ES-I3 (cell line): ENCODE data around the gene DGKD.

Source experiments
- H3K36me3 ChIP-seq: 2 replicates; pipeline ENCODE4 v1.6.1; 2013; ENCODE audit warnings: mild to moderate bottlenecking, low read length, control low read depth, moderate library complexity; ENCODE audit not compliant: insufficient read depth
- H3K4me1 ChIP-seq: 2 replicates; pipeline ENCODE4 v1.6.1; 2013; ENCODE audit warnings: mild to moderate bottlenecking, control low read depth, low read length; ENCODE audit not compliant: insufficient read depth
- H3K9ac ChIP-seq: 2 replicates; pipeline ENCODE4 v1.6.1; 2013; ENCODE audit warnings: low read depth, mild to moderate bottlenecking, low read length, moderate library complexity
- H3K9me3 ChIP-seq: 2 replicates; pipeline ENCODE4 v1.6.1; 2013; ENCODE audit warnings: mild to moderate bottlenecking, low read length, moderate library complexity; ENCODE audit not compliant: control insufficient read depth, insufficient read depth

The DGKD gene

GRCh38 chr2:233346930-233347329, 7.4 kb upstream of the DGKD start:
- Histone ChIP-seq H3K9me3 (no peaks in the 10 kb centered on the region), H3K4me1 (peaks cover 6% of the 10 kb centered on the region; the same call in 1 of the 2 replicates), H3K36me3 (no peaks in the 10 kb centered on the region), H3K9ac (no peak overlapping the region)

GRCh38 chr2:233349005-233349998, 5.0 kb upstream of the DGKD start:
- Histone ChIP-seq H3K9ac (no peak overlapping the region), H3K4me1 (peaks cover 6% of the 10 kb centered on the region; the same call in 1 of the 2 replicates), H3K9me3 (no peaks in the 10 kb centered on the region), H3K36me3 (no peaks in the 10 kb centered on the region)

GRCh38 chr2:233350708-233351107, 3.6 kb upstream of the DGKD start:
- no peaks in the 10 kb centered on the region for H3K9me3 ChIP-seq
- H3K9ac ChIP-seq = no peak overlapping the region
- no peaks in the 10 kb centered on the region for H3K36me3 ChIP-seq
- H3K4me1 ChIP-seq = peaks cover 9% of the 10 kb centered on the region; the same call in 1 of the 2 replicates

- H3K9ac ChIP-seq = no peak overlapping the region
- H3K4me1 ChIP-seq = peaks cover 9% of the 10 kb centered on the region; the same call in 1 of the 2 replicates
Observed at GRCh38 chr2:233351423-233351822, 2.9 kb upstream of the DGKD start.

GRCh38 chr2:233352141-233352842, 2.0 kb upstream of the DGKD start:
- H3K4me1 ChIP-seq = peaks cover 9% of the 10 kb centered on the region; the same call in 1 of the 2 replicates
- H3K9ac ChIP-seq = no peak overlapping the region

More at GRCh38 chr2:233351423-233351822, 2.9 kb upstream of the DGKD start:
- Histone ChIP-seq H3K36me3 (no peaks in the 10 kb centered on the region), H3K9me3 (no peaks in the 10 kb centered on the region)

GRCh38 chr2:233353101-233353768, 1.1 kb upstream of the DGKD start:
- Histone ChIP-seq H3K9ac (peak overlapping the region; percentile 92; the same call in 1 of the 2 replicates), H3K36me3 (no peaks in the 10 kb centered on the region), H3K9me3 (no peaks in the 10 kb centered on the region), H3K4me1 (peaks cover 9% of the 10 kb centered on the region; the same call in 1 of the 2 replicates)

More at GRCh38 chr2:233352141-233352842, 2.0 kb upstream of the DGKD start:
- Histone ChIP-seq H3K36me3 (no peaks in the 10 kb centered on the region), H3K9me3 (no peaks in the 10 kb centered on the region)

- H3K36me3 ChIP-seq = no peaks in the 10 kb centered on the region
- H3K9ac ChIP-seq = peak overlapping the region; percentile 59; the same call in 1 of the 2 replicates
- no peaks in the 10 kb centered on the region for H3K9me3 ChIP-seq
- H3K4me1 ChIP-seq = peaks cover 9% of the 10 kb centered on the region; the same call in 1 of the 2 replicates
Observed at GRCh38 chr2:233354500-233354924, 218 bp downstream of the DGKD start.

- Histone ChIP-seq H3K9me3 (no peaks in the 10 kb centered on the region), H3K4me1 (peaks cover 9% of the 10 kb centered on the region; the same call in 1 of the 2 replicates), H3K36me3 (no peaks in the 10 kb centered on the region), H3K9ac (peak overlapping the region; percentile 59)
Observed at GRCh38 chr2:233354971-233355574, 779 bp downstream of the DGKD start.

GRCh38 chr2:233355916-233356315, 1.6 kb downstream of the DGKD start:
- no peak overlapping the region; the same call in 1 of the 2 replicates for H3K9ac ChIP-seq
- H3K4me1 ChIP-seq = peaks cover 3% of the 10 kb centered on the region; the same call in 1 of the 2 replicates
- H3K36me3 ChIP-seq = no peaks in the 10 kb centered on the region
- no peaks in the 10 kb centered on the region for H3K9me3 ChIP-seq

- Histone ChIP-seq H3K4me1 (peaks cover 2% of the 10 kb centered on the region; the same call in 1 of the 2 replicates), H3K9ac (no peak overlapping the region), H3K36me3 (no peaks in the 10 kb centered on the region), H3K9me3 (no peaks in the 10 kb centered on the region)
Observed at GRCh38 chr2:233356546-233357308, 2.4 kb downstream of the DGKD start.

GRCh38 chr2:233358335-233358734, 4.0 kb downstream of the DGKD start:
- no peaks in the 10 kb centered on the region for H3K9me3 ChIP-seq
- H3K4me1 ChIP-seq = peaks cover 2% of the 10 kb centered on the region; the same call in 1 of the 2 replicates
- no peaks in the 10 kb centered on the region for H3K36me3 ChIP-seq
- H3K9ac ChIP-seq = no peak overlapping the region

- Histone ChIP-seq H3K9ac (no peak overlapping the region), H3K36me3 (no peaks in the 10 kb centered on the region), H3K4me1 (0 out of 2 replicates have a peak, but pooled peaks cover 2% of the 10 kb centered on the region), H3K9me3 (no peaks in the 10 kb centered on the region)
Observed at GRCh38 chr2:233358947-233359346, 4.7 kb downstream of the DGKD start.

- H3K9ac ChIP-seq = no peak overlapping the region
- H3K36me3 ChIP-seq = no peaks in the 10 kb centered on the region
- H3K4me1 ChIP-seq = 0 out of 2 replicates have a peak, but pooled peaks cover 2% of the 10 kb centered on the region
Observed at GRCh38 chr2:233359823-233360222, 5.5 kb downstream of the DGKD start.

More at GRCh38 chr2:233359823-233360222, 5.5 kb downstream of the DGKD start:
- no peaks in the 10 kb centered on the region for H3K9me3 ChIP-seq
